Colonic mucosa (tissue), 4 donors: Measurements from ENCODE around the gene MAPK10. TPM values are rescaled to one million over a fixed set of nuclear protein-coding genes. Genes with fewer than 3 reads are reported as not detected.

Source experiments
- DNase-seq: peaks from one replicate; pipeline ENCODE4 v3.0.0-alpha.2; 2020
- H3K27ac ChIP-seq: fragments of 200-600 bp; one replicate; pipeline ENCODE4 v1.8.0; 2021
- H3K27me3 ChIP-seq: fragments of 200-600 bp; one replicate; pipeline ENCODE4 v1.8.0; 2021
- H3K36me3 ChIP-seq: fragments of 200-600 bp; one replicate; pipeline ENCODE4 v1.8.0; 2021
- H3K4me1 ChIP-seq: fragments of 200-600 bp; one replicate; pipeline ENCODE4 v1.8.0; 2021; ENCODE audit warnings: mild to moderate bottlenecking
- H3K4me3 ChIP-seq: fragments of 200-600 bp; one replicate; pipeline ENCODE4 v1.8.0; 2021
- H3K9ac ChIP-seq, 2 donors: one replicate each; pipeline ENCODE4 v1.7.0; 2013; ENCODE audit warnings: control low read depth in 2 of 2, low read depth in 2 of 2, low read length in 2 of 2
- H3K9me3 ChIP-seq: fragments of 200-600 bp; one replicate; pipeline ENCODE4 v1.8.0; 2021
- intact Hi-C: fragments of 100-400 bp; cut with DNase I; formaldehyde crosslinking; loops from one replicate; pipeline ENCODE4 v1.14.1; 2022
- total RNA-seq, 2 donors: library from RNA; stranded (reverse); fragmentation: NEBNext Ultra II Directional in 1 of 2; extraction: Animal tissue kit (Norgen Biotek cat#: 25700) in 1 of 2; gene quantifications; one replicate each; pipeline ENCODE4 v1.2.1, GENCODE V29; 2021
- TF ChIP-seq, protein P1 (sequence below): fragments of 200-600 bp; IDR thresholded peaks from one replicate; pipeline ENCODE4 v1.8.0; 2022; ENCODE audit warnings: antibody characterized with exemption, mild to moderate bottlenecking
- donor health status: healthy.
- donor health status: DM: no; HTN: no; CAD: no.
- donor health status: DM: no; HTN: no; CAD: no.

The MAPK10 gene
- total RNA-seq, 2 donors from 2014 or later: 2.6 to 4.4 TPM

GRCh38 chr4:86131456-86131855 is 228.4 kb downstream of the MAPK10 start:
- Histone ChIP-seq H3K36me3 (no peaks in the 10 kb centered on the region), H3K27me3 (no peaks in the 10 kb centered on the region), H3K9ac (no peak overlapping the region), H3K4me1 (no peaks in the 10 kb centered on the region), H3K9me3 (no peaks in the 10 kb centered on the region), H3K4me3 (no peak overlapping the region), H3K27ac (no peak overlapping the region)
- intact Hi-C loops: no loop called here
- no peak for DNase-seq
- TF ChIP-seq, protein P1, sequence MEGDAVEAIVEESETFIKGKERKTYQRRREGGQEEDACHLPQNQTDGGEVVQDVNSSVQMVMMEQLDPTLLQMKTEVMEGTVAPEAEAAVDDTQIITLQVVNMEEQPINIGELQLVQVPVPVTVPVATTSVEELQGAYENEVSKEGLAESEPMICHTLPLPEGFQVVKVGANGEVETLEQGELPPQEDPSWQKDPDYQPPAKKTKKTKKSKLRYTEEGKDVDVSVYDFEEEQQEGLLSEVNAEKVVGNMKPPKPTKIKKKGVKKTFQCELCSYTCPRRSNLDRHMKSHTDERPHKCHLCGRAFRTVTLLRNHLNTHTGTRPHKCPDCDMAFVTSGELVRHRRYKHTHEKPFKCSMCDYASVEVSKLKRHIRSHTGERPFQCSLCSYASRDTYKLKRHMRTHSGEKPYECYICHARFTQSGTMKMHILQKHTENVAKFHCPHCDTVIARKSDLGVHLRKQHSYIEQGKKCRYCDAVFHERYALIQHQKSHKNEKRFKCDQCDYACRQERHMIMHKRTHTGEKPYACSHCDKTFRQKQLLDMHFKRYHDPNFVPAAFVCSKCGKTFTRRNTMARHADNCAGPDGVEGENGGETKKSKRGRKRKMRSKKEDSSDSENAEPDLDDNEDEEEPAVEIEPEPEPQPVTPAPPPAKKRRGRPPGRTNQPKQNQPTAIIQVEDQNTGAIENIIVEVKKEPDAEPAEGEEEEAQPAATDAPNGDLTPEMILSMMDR: no peak

DNA sequence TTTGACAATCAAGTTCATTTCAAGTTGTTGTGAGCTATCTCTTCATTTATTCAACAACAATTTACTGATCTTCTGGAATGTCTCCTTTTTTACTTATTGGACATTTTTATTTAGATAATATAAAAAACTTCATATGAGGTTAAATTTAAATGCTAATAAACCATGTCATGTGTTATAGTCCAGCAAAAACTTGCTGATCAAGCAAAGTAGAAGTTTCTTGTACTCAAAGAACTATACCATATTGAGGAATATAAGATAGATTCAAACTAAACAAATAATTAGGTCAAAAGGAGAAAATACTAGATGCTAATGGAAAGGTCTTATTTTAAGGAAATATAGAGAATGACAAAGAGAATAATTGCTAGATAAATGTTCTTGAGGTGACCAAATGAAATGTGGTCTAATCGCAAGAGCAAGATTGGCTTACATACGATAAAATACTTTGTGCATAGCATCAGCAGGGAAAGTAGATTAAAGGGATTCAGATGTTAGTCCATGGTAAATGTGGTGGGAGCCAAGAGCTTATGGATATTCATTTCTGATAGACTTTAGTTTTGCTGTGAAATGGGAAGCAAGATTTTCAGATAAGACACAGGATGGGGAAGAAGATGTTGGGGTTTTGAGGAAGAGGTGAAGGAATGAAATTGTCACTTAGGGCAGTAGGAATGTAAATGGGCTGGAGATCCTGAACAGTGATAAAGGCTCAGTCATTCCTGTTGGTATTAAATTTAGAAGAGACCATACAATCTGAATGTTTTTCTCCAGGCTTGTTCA is 229.5 kb downstream of the MAPK10 start:
- Histone ChIP-seq H3K4me1 (no peaks in the 10 kb centered on the region), H3K36me3 (no peaks in the 10 kb centered on the region), H3K9me3 (no peaks in the 10 kb centered on the region), H3K27me3 (no peaks in the 10 kb centered on the region), H3K9ac (no peak overlapping the region), H3K27ac (no peak overlapping the region), H3K4me3 (no peak overlapping the region)
- TF ChIP-seq, protein P1: no peak
- intact Hi-C loops: no loop called here
- no peak for DNase-seq

DNA sequence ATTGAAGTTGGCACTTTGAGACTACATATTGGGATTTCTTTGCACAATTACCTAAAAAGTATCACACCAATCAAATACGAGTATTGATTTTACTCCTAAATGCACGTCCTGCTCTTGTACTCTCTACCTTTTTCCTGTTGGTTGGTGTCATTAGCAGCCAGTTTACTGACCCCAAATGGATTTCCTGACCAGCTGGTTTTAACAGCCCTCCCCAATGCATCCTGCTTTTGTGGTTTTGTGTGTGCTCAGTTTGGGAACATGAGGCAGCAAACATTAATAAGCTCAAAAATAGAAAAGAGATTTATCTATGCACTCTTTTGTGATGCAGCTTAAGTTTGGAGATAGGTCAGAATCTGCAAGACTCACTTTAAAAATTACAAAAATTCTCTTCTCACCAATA is 230.3 kb downstream of the MAPK10 start:
- H3K36me3 ChIP-seq: no peaks in the 10 kb centered on the region
- no peak overlapping the region for H3K27ac ChIP-seq
- intact Hi-C loops: no loop called here
- H3K27me3 ChIP-seq: no peaks in the 10 kb centered on the region
- H3K9me3 ChIP-seq: no peaks in the 10 kb centered on the region
- no peaks in the 10 kb centered on the region for H3K4me1 ChIP-seq
- TF ChIP-seq, protein P1: no peak
- H3K4me3 ChIP-seq: no peak overlapping the region
- DNase-seq: no peak
- no peak overlapping the region for H3K9ac ChIP-seq

DNA sequence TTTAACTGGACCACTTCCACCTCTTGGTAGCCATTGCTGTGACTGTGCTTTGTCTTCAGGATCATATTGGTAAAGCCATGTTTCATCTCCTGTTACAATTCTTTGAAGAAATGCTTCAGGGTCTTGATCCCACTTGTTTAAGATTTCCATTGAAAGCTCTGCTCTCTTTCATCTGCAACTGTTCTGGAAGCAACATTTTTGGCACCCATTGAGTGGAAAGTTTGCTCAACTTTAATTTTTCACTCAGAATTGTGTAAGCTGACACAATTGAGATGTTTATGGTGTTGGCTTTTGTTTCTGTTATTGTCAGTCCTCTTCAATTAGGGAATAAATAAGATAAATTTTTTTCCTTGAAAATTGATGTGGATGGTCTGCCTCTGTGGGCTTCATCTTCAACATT is 237.4 kb downstream of the MAPK10 start:
- Histone ChIP-seq H3K36me3 (no peaks in the 10 kb centered on the region), H3K4me3 (no peak overlapping the region), H3K27me3 (no peaks in the 10 kb centered on the region), H3K27ac (no peak overlapping the region), H3K4me1 (no peaks in the 10 kb centered on the region), H3K9ac (no peak overlapping the region), H3K9me3 (no peaks in the 10 kb centered on the region)
- intact Hi-C loops: no loop called here
- no peak for DNase-seq
- TF ChIP-seq, protein P1: no peak

GRCh38 chr4:86118711-86119110 is 241.1 kb downstream of the MAPK10 start:
- Histone ChIP-seq H3K9ac (no peak overlapping the region), H3K27me3 (no peaks in the 10 kb centered on the region), H3K4me1 (no peaks in the 10 kb centered on the region), H3K9me3 (no peaks in the 10 kb centered on the region), H3K36me3 (no peaks in the 10 kb centered on the region), H3K27ac (no peak overlapping the region), H3K4me3 (no peak overlapping the region)
- intact Hi-C loops: no loop called here
- TF ChIP-seq, protein P1: no peak
- DNase-seq: no peak
